ENCODE results near the gene MTX1. TPM values are rescaled to one million over a fixed set of nuclear protein-coding genes. Genes with fewer than 3 reads are reported as not detected.
"Not testable (repeated sequence)": the region's sequence is repeated elsewhere in the genome, so short reads cannot be mapped to it uniquely, and the experiment has no call there.

Gene MTX1, protein sequence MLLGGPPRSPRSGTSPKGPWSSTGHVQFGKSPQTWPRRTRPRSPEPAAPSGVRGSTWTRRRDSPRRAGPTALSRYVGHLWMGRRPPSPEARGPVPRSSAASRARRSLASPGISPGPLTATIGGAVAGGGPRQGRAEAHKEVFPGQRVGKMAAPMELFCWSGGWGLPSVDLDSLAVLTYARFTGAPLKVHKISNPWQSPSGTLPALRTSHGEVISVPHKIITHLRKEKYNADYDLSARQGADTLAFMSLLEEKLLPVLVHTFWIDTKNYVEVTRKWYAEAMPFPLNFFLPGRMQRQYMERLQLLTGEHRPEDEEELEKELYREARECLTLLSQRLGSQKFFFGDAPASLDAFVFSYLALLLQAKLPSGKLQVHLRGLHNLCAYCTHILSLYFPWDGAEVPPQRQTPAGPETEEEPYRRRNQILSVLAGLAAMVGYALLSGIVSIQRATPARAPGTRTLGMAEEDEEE
- polyA plus RNA-seq = 10 to 100 TPM; 43.6 to 51.4 TPM

- H3K4me1 ChIP-seq (ENCODE audit: control insufficient read depth in 2 of 2, insufficient read depth in 2 of 2, low read length in 1 of 2) = no peaks in the 10 kb centered on the region
- 0 to 1% methylated on average over 51 to 64 of the region's 64 CpGs for WGBS, 2 donors
Observed at GRCh38 chr1:155208541-155209311, at the start of gene MTX1. MTX1 (plus strand) TSS chr1:155208695; CDS start chr1:155208805, 110 bp downstream.

DNA sequence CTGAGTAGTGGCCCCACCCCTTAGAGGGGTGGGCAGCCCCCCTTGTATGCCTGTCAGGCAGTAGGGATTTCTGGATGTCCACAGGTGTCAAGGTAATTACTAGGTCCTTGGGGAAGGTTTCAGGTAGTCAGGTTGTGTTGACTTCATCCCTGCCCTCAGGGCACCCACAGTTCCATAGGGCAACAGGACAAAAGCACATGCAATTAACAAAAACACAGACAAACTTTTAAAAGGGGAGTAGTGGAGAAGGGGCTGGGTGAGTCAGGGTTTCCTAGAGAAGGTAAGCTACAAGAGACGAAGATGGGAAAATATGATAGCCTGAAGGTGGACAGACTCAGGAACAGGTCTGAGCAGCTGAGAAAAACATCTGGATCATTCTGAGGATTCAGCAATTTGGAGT is 49.5 kb upstream of the MTX1 start:
- WGBS, 2 donors = 56 to 78% methylated on average over 1 of the region's 1 CpG

More at GRCh38 chr1:155208541-155209311, at the start of gene MTX1:
- Histone ChIP-seq H3K27ac (ENCODE audit: low read depth in 2 of 2, low read length in 1 of 2) (peak within 1 kb of the TSS; percentile 94 to 95), H3K4me3 (ENCODE audit: low read depth in 1 of 2, low read length in 2 of 2) (peak within 1 kb of the TSS; percentile 67 to 70), H3K9me3 (ENCODE audit: control insufficient read depth in 2 of 2, insufficient read depth in 1 of 2, low read depth in 1 of 2, low read length in 1 of 2) (no peaks in the 10 kb centered on the region), H3K36me3 (ENCODE audit: control insufficient read depth in 2 of 2, insufficient read depth in 2 of 2, low read length in 1 of 2) (peaks cover 0 to 2% of the 10 kb centered on the region in 2 donors), H3K27me3 (ENCODE audit: control insufficient read depth in 1 of 2, insufficient read depth in 2 of 2, low read length in 2 of 2) (no peaks in the 10 kb centered on the region)

DNA sequence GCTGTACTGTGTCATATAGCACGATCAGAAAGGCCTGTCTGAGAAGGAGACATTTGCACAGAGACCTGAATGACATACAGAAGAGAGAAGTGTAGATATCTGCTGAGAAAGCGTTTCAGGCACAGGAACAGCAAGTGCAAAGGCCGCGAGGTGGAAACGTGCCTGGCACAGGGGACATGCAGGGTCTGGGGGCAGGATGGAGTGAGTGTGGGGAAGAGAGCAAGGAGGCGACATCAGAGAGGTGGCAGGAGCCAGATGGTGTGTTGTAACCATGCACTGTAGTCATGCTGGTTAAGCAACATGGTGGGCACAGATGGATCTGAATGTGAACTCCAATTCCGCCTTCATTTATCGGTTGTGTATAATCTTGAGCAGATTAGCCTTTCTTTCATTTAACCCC is 48.4 kb upstream of the MTX1 start:
- Histone ChIP-seq H3K27me3 (ENCODE audit: control insufficient read depth in 1 of 2, insufficient read depth in 2 of 2, low read length in 2 of 2) (no peaks in the 10 kb centered on the region), H3K36me3 (ENCODE audit: control insufficient read depth in 2 of 2, insufficient read depth in 2 of 2, low read length in 1 of 2) (no peaks in the 10 kb centered on the region), H3K4me1 (ENCODE audit: control insufficient read depth in 2 of 2, insufficient read depth in 2 of 2, low read length in 1 of 2) (no peaks in the 10 kb centered on the region), H3K9me3 (ENCODE audit: control insufficient read depth in 2 of 2, insufficient read depth in 1 of 2, low read depth in 1 of 2, low read length in 1 of 2) (no peaks in the 10 kb centered on the region), H3K27ac (ENCODE audit: low read depth in 2 of 2, low read length in 1 of 2) (no peak overlapping the region), H3K4me3 (ENCODE audit: low read depth in 1 of 2, low read length in 2 of 2) (no peak overlapping the region)
- 80 to 86% methylated on average over 8 of the region's 8 CpGs for WGBS, 2 donors

More for the DNA sequence above, 49.5 kb upstream of the MTX1 start:
- Histone ChIP-seq H3K4me3 (ENCODE audit: low read depth in 1 of 2, low read length in 2 of 2) (no peak overlapping the region), H3K4me1 (ENCODE audit: control insufficient read depth in 2 of 2, insufficient read depth in 2 of 2, low read length in 1 of 2) (no peaks in the 10 kb centered on the region), H3K36me3 (ENCODE audit: control insufficient read depth in 2 of 2, insufficient read depth in 2 of 2, low read length in 1 of 2) (no peaks in the 10 kb centered on the region), H3K27me3 (ENCODE audit: control insufficient read depth in 1 of 2, insufficient read depth in 2 of 2, low read length in 2 of 2) (no peaks in the 10 kb centered on the region), H3K9me3 (ENCODE audit: control insufficient read depth in 2 of 2, insufficient read depth in 1 of 2, low read depth in 1 of 2, low read length in 1 of 2) (no peaks in the 10 kb centered on the region), H3K27ac (ENCODE audit: low read depth in 2 of 2, low read length in 1 of 2) (no peak overlapping the region)

GRCh38 chr1:155162631-155163030 is 45.9 kb upstream of the MTX1 start:
- not testable (repeated sequence) for H3K36me3 ChIP-seq (ENCODE audit: control insufficient read depth in 2 of 2, insufficient read depth in 2 of 2, low read length in 1 of 2)

DNA sequence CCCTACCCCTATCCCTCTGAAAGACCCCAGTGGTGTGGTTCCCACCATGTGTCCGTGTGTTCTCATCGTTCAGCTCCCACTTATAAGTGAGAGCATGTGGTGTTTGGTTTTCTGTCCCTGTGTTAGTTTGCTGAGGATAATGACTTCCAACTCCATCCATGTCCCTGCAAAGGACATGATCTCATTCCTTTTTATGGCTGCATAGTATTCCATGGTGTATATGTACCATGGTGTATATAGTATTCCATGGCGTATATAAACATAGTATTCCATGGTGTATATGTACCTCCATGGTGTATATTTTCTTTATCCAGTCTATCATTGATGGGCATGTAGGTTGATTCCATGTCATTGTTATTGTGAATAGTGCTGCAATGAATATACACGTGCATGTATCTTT is 44.7 kb upstream of the MTX1 start:
- H3K36me3 ChIP-seq (ENCODE audit: control insufficient read depth in 2 of 2, insufficient read depth in 2 of 2, low read length in 1 of 2); H3K27me3 ChIP-seq (ENCODE audit: control insufficient read depth in 1 of 2, insufficient read depth in 2 of 2, low read length in 2 of 2); H3K4me1 ChIP-seq (ENCODE audit: control insufficient read depth in 2 of 2, insufficient read depth in 2 of 2, low read length in 1 of 2); H3K4me3 ChIP-seq (ENCODE audit: low read depth in 1 of 2, low read length in 2 of 2); H3K27ac ChIP-seq (ENCODE audit: low read depth in 2 of 2, low read length in 1 of 2); H3K9me3 ChIP-seq (ENCODE audit: control insufficient read depth in 2 of 2, insufficient read depth in 1 of 2, low read depth in 1 of 2, low read length in 1 of 2): not testable (repeated sequence)
- WGBS, 2 donors = 95 to 97% methylated on average over 4 of the region's 4 CpGs

More at GRCh38 chr1:155162631-155163030, 45.9 kb upstream of the MTX1 start:
- not testable (repeated sequence) for H3K27ac ChIP-seq (ENCODE audit: low read depth in 2 of 2, low read length in 1 of 2); H3K4me1 ChIP-seq (ENCODE audit: control insufficient read depth in 2 of 2, insufficient read depth in 2 of 2, low read length in 1 of 2); H3K9me3 ChIP-seq (ENCODE audit: control insufficient read depth in 2 of 2, insufficient read depth in 1 of 2, low read depth in 1 of 2, low read length in 1 of 2); H3K4me3 ChIP-seq (ENCODE audit: low read depth in 1 of 2, low read length in 2 of 2); H3K27me3 ChIP-seq (ENCODE audit: control insufficient read depth in 1 of 2, insufficient read depth in 2 of 2, low read length in 2 of 2)
- 96 to 99% methylated on average over 6 of the region's 6 CpGs for WGBS, 2 donors

GRCh38 chr1:155164625-155165024 is 43.9 kb upstream of the MTX1 start:
- 89 to 96% methylated on average over 10 to 11 of the region's 11 CpGs for WGBS, 2 donors
- not testable (repeated sequence) for H3K4me3 ChIP-seq (ENCODE audit: low read depth in 1 of 2, low read length in 2 of 2); H3K4me1 ChIP-seq (ENCODE audit: control insufficient read depth in 2 of 2, insufficient read depth in 2 of 2, low read length in 1 of 2); H3K36me3 ChIP-seq (ENCODE audit: control insufficient read depth in 2 of 2, insufficient read depth in 2 of 2, low read length in 1 of 2); H3K27me3 ChIP-seq (ENCODE audit: control insufficient read depth in 1 of 2, insufficient read depth in 2 of 2, low read length in 2 of 2); H3K9me3 ChIP-seq (ENCODE audit: control insufficient read depth in 2 of 2, insufficient read depth in 1 of 2, low read depth in 1 of 2, low read length in 1 of 2); H3K27ac ChIP-seq (ENCODE audit: low read depth in 2 of 2, low read length in 1 of 2)

DNA sequence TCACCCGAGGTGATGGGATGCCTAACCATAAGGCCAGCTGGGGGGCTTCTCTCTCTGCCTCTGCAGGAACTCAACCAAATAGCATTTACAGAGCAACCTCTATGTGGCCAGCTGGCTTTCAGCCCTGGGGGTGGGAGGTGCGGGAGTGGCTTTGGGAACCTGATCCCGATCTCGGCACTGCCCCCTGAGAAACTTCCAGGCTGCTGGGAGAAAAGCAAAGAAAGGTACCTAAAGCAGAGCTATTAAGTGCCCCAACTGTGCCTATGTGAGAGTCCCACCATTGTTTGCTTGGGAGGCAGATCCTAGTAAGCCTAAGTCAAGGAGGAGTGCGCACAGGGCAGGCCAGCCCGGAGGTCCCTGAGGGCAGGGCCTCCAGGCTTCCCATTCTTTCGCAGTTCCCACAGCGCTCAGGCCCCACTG is 42.4 kb upstream of the MTX1 start:
- Histone ChIP-seq H3K4me1 (ENCODE audit: control insufficient read depth in 2 of 2, insufficient read depth in 2 of 2, low read length in 1 of 2) (peaks cover 0 to 3% of the 10 kb centered on the region in 2 donors), H3K27me3 (ENCODE audit: control insufficient read depth in 1 of 2, insufficient read depth in 2 of 2, low read length in 2 of 2) (no peaks in the 10 kb centered on the region), H3K27ac (ENCODE audit: low read depth in 2 of 2, low read length in 1 of 2) (no peak overlapping the region), H3K9me3 (ENCODE audit: control insufficient read depth in 2 of 2, insufficient read depth in 1 of 2, low read depth in 1 of 2, low read length in 1 of 2) (no peaks in the 10 kb centered on the region), H3K36me3 (ENCODE audit: control insufficient read depth in 2 of 2, insufficient read depth in 2 of 2, low read length in 1 of 2) (peaks cover 0 to 11% of the 10 kb centered on the region in 2 donors), H3K4me3 (ENCODE audit: low read depth in 1 of 2, low read length in 2 of 2) (no peak overlapping the region)
- 53 to 55% methylated on average over 8 of the region's 8 CpGs for WGBS, 2 donors

DNA sequence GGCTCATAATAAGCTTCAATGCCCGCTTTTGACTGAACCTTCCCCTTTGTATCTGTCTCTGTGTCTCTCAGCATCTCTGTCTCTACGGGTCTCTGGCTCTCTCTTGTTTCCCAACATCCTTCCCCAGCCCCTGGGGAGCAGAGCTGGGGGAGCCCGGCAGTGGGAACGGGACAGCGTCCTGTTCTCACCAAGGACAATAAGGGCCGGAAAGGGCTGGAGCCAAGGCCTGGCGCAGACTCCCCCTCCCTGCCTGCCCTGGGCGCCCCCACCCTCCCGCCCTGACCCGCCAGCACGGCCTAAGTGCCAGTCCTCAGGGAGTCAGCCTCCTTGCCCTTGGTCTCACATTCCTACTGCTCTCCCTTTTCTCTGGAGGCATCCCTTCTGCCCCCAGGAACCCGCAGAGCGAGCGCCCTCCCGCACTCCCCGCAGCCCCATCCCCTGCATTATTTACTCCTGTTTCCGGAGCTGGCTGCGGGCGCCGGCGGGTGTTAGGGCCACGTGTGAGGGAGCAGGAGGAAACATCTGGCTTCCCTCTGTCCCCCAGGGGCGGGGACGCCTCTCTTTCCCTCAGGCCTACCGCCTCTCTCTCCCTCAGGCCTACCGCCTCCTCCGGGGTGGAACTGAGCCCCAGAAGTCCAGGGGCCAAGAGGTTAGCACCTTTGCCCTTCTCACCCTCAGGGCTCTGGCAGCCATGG is 41.9 kb upstream of the MTX1 start:
- no peak overlapping the region for H3K4me3 ChIP-seq (ENCODE audit: low read depth in 1 of 2, low read length in 2 of 2)
- H3K27ac ChIP-seq (ENCODE audit: low read depth in 2 of 2, low read length in 1 of 2) = peak overlapping the region; percentile 45 to 57
- H3K4me1 ChIP-seq (ENCODE audit: control insufficient read depth in 2 of 2, insufficient read depth in 2 of 2, low read length in 1 of 2) = peaks cover 0 to 3% of the 10 kb centered on the region in 2 donors
- H3K27me3 ChIP-seq (ENCODE audit: control insufficient read depth in 1 of 2, insufficient read depth in 2 of 2, low read length in 2 of 2) = no peaks in the 10 kb centered on the region
- H3K9me3 ChIP-seq (ENCODE audit: control insufficient read depth in 2 of 2, insufficient read depth in 1 of 2, low read depth in 1 of 2, low read length in 1 of 2) = no peaks in the 10 kb centered on the region
- peaks cover 0 to 11% of the 10 kb centered on the region in 2 donors for H3K36me3 ChIP-seq (ENCODE audit: control insufficient read depth in 2 of 2, insufficient read depth in 2 of 2, low read length in 1 of 2)
- WGBS, 2 donors = 46 to 52% methylated on average over 20 to 27 of the region's 27 CpGs
